CD14-positive monocyte (primary cell): ENCODE measurements around the gene MAL. TPM values are rescaled to one million over a fixed set of nuclear protein-coding genes. Genes with fewer than 3 reads are reported as not detected.

Experiments
- DNase-seq, 3 donors: peaks; one replicate each; pipeline ENCODE4 v3.0.0-alpha.2; 2011 to 2022
- H2AFZ ChIP-seq: 2 replicates; pipeline ENCODE4 v1.6.0; 2012; ENCODE audit warnings: mild to moderate bottlenecking, low read depth, low read length, inconsistent platforms; ENCODE audit not compliant: insufficient read depth, poor library complexity, severe bottlenecking
- H3K27ac ChIP-seq, 2 donors: 1 replicate in 1 of 2; 2 replicates in 1 of 2; pipeline ENCODE4 v1.5.1; 2012 to 2013; ENCODE audit warnings: low read length in 2 of 2, control low read depth in 1 of 2, inconsistent platforms in 1 of 2, low read depth in 1 of 2, mild to moderate bottlenecking in 1 of 2
- H3K27me3 ChIP-seq, 2 donors: one replicate each; pipeline versions ENCODE4 v1.6.0 to v1.6.1; 2011 to 2013; ENCODE audit warnings: low read length in 2 of 2; ENCODE audit not compliant: control insufficient read depth in 2 of 2, insufficient read depth in 2 of 2
- H3K36me3 ChIP-seq, 2 donors: replicated peaks in 1 of 2; 1 replicate in 1 of 2; 2 replicates in 1 of 2; pipeline versions ENCODE4 v1.5.1 to v1.6.1; 2012 to 2013; ENCODE audit warnings: low read length in 2 of 2, control low read depth in 1 of 2, inconsistent platforms in 1 of 2, mild to moderate bottlenecking in 1 of 2; ENCODE audit not compliant: insufficient read depth in 2 of 2, control insufficient read depth in 1 of 2
- H3K4me1 ChIP-seq, 2 donors: 1 replicate in 1 of 2; 2 replicates in 1 of 2; pipeline versions ENCODE4 v1.5.1 to v1.6.1; 2012 to 2013; ENCODE audit warnings: low read length in 2 of 2, control low read depth in 1 of 2, inconsistent platforms in 1 of 2, mild to moderate bottlenecking in 1 of 2, moderate library complexity in 1 of 2; ENCODE audit not compliant: insufficient read depth in 2 of 2, control insufficient read depth in 1 of 2
- H3K4me2 ChIP-seq: replicated peaks from 2 replicates; pipeline ENCODE3; 2012; ENCODE audit warnings: low read length, moderate library complexity, mild to moderate bottlenecking; ENCODE audit not compliant: poor library complexity, severe bottlenecking; ENCODE audit errors: extremely low read depth
- H3K4me3 ChIP-seq, 3 experiments: fragments of 200-600 bp in 1 of 3; sonication (generic) in 1 of 3; replicated peaks in 1 of 3; 1 replicate in 2 of 3; 2 replicates in 1 of 3; pipeline ENCODE4 v1.5.1; 2011 to 2013; ENCODE audit warnings: low read length in 3 of 3, mild to moderate bottlenecking in 3 of 3, control low read depth in 2 of 3, low read depth in 2 of 3, inconsistent platforms in 1 of 3, moderate library complexity in 1 of 3
- H3K79me2 ChIP-seq: 2 replicates; pipeline ENCODE4 v1.6.0; 2012; ENCODE audit warnings: mild to moderate bottlenecking, control low read depth, inconsistent platforms, low read length, moderate library complexity; ENCODE audit not compliant: insufficient read depth
- H3K9ac ChIP-seq: 2 replicates; pipeline ENCODE4 v1.6.0; 2017; ENCODE audit warnings: low read length, mild to moderate bottlenecking; ENCODE audit not compliant: insufficient read depth, poor library complexity, severe bottlenecking
- H3K9me3 ChIP-seq, 2 donors: replicated peaks in 1 of 2; 1 replicate in 1 of 2; 2 replicates in 1 of 2; pipeline versions ENCODE4 v1.5.1 to v1.6.1; 2012 to 2013; ENCODE audit warnings: low read length in 2 of 2, control low read depth in 1 of 2; ENCODE audit not compliant: control insufficient read depth in 1 of 2, insufficient read depth in 1 of 2
- H4K20me1 ChIP-seq: 2 replicates; pipeline ENCODE4 v1.6.0; 2012; ENCODE audit warnings: mild to moderate bottlenecking, low read length, control low read depth, moderate library complexity; ENCODE audit not compliant: insufficient read depth
- H3K27ac Mint-ChIP-seq, 7 donors: one replicate each; pipeline ENCODE4 v1.8.0; 2020; ENCODE audit warnings: mild to moderate bottlenecking in 7 of 7, mixed read lengths in 7 of 7, moderate library complexity in 6 of 7, inconsistent platforms in 2 of 7
- H3K27me3 Mint-ChIP-seq, 3 donors: one replicate each; pipeline ENCODE4 v1.8.0; 2021 to 2022; ENCODE audit warnings: low read depth in 3 of 3, mild to moderate bottlenecking in 3 of 3, mixed read lengths in 3 of 3, moderate library complexity in 3 of 3, inconsistent platforms in 1 of 3
- H3K36me3 Mint-ChIP-seq, 2 donors: one replicate each; pipeline ENCODE4 v1.8.0; 2020; ENCODE audit warnings: mixed read lengths in 2 of 2, inconsistent platforms in 1 of 2, mild to moderate bottlenecking in 1 of 2
- H3K4me1 Mint-ChIP-seq: one replicate; pipeline ENCODE4 v1.8.0; 2020; ENCODE audit warnings: mild to moderate bottlenecking, mixed read lengths
- H3K4me3 Mint-ChIP-seq, 2 donors: one replicate each; pipeline ENCODE4 v1.8.0; 2020; ENCODE audit warnings: mild to moderate bottlenecking in 2 of 2, mixed read lengths in 2 of 2, moderate library complexity in 1 of 2
- H3K9me3 Mint-ChIP-seq, 7 donors: one replicate each; pipeline ENCODE4 v1.8.0; 2020 to 2022; ENCODE audit warnings: mixed read lengths in 7 of 7, mild to moderate bottlenecking in 6 of 7, moderate library complexity in 6 of 7, inconsistent platforms in 2 of 7
- WGBS: methylation state at CpG from one replicate; pipeline ENCODE4 v1.1.5; 2013; ENCODE audit warnings: missing lambda C conversion rate; ENCODE audit not compliant: insufficient coverage; 5-methylcytosine and 5-hydroxymethylcytosine counted together
- intact Hi-C, 2 donors: fragments of 100-400 bp; cut with micrococcal nuclease; formaldehyde crosslinking; loops; one replicate each; pipeline versions ENCODE4 v1.15.0 to v1.15.1; 2023
- polyA plus RNA-seq, 3 donors: library from polyadenylated mRNA; depleted of rRNA in 1 of 3; unstranded in 2 of 3; stranded (reverse) in 1 of 3; fragments of 300-500 nt in 2 of 3; fragments of >200 nt in 1 of 3; fragmentation: Illumina TruSeq in 2 of 3; gene quantifications; 1 replicate in 2 of 3; 2 replicates in 1 of 3; pipeline ENCODE4 v1.2.3, GENCODE V29; 2012 to 2021
- TF ChIP-seq, protein P1 (sequence below): fragments of 200-600 bp; IDR thresholded peaks from one replicate; pipeline ENCODE4 v1.8.0; 2022; ENCODE audit warnings: antibody characterized with exemption, mild to moderate bottlenecking

Gene MAL
- polyA plus RNA-seq, 3 donors: 0.39 to 0.48 TPM; not detected in 1

DNA sequence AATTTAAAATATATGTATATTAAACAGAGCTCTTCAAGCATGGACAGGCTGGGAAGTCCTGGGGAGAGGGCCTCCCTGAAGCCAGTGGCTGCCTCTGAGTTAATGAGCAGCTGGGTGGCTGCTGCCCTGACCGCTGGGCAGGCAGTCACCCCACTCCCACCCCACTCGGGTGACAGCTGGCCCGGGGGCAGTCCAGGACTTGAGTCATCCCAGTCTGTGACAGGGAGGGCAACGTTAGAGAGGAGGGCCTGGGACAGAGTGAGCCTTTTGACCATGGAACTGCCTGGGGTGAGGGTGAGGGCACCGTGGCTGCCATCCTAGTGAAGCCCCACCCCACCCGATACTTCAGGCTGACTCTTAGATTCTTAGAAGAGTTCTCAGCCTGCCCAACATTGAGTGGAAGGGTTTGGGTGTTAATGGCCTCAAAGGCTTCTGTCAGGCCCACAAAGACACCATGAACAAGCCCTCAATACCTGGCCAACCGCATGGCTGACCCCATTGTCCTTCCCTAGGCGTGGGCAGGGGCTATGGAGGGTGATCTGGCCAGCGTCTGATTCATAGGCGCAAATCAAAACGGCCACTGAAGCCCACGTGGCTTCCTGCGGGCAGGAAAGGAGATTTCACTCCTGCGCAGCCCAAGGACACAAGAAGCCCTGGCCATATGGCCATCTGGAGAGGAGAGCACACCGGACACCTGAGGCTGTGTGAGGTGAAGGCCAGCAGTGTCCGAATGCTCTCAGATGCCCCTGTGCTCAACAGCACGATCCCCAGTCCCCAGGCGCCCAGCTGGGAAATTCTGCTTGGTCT is 48.6 kb downstream of the MAL start:
- H3K4me1 Mint-ChIP-seq: peaks cover 8% of the 10 kb centered on the region
- Histone ChIP-seq H3K9me3 (no peaks in the 10 kb centered on the region), H3K4me1 (peaks cover 6 to 9% of the 10 kb centered on the region in 2 donors), H3K27ac (no peak overlapping the region), H3K36me3 (no peaks in the 10 kb centered on the region), H3K9ac (no peak overlapping the region), H3K4me2 (no peak overlapping the region), H3K27me3 (peaks cover 0 to 10% of the 10 kb centered on the region in 2 donors), H4K20me1 (no peaks in the 10 kb centered on the region), H3K4me3 (no peak overlapping the region), H2AFZ (no peak overlapping the region), H3K79me2 (no peaks in the 10 kb centered on the region)
- WGBS: 83% methylated on average over 13 of the region's 18 CpGs
- H3K27me3 Mint-ChIP-seq: peaks cover 18 to 34% (median 29%) of the 10 kb centered on the region in 3 donors
- no peak for DNase-seq
- TF ChIP-seq, protein P1, sequence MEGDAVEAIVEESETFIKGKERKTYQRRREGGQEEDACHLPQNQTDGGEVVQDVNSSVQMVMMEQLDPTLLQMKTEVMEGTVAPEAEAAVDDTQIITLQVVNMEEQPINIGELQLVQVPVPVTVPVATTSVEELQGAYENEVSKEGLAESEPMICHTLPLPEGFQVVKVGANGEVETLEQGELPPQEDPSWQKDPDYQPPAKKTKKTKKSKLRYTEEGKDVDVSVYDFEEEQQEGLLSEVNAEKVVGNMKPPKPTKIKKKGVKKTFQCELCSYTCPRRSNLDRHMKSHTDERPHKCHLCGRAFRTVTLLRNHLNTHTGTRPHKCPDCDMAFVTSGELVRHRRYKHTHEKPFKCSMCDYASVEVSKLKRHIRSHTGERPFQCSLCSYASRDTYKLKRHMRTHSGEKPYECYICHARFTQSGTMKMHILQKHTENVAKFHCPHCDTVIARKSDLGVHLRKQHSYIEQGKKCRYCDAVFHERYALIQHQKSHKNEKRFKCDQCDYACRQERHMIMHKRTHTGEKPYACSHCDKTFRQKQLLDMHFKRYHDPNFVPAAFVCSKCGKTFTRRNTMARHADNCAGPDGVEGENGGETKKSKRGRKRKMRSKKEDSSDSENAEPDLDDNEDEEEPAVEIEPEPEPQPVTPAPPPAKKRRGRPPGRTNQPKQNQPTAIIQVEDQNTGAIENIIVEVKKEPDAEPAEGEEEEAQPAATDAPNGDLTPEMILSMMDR: no peak
- intact Hi-C loops: no loop called here
- no peaks in the 10 kb centered on the region for H3K9me3 Mint-ChIP-seq
- H3K36me3 Mint-ChIP-seq: no peaks in the 10 kb centered on the region
- no peak overlapping the region for H3K27ac Mint-ChIP-seq
- no peak overlapping the region for H3K4me3 Mint-ChIP-seq

DNA sequence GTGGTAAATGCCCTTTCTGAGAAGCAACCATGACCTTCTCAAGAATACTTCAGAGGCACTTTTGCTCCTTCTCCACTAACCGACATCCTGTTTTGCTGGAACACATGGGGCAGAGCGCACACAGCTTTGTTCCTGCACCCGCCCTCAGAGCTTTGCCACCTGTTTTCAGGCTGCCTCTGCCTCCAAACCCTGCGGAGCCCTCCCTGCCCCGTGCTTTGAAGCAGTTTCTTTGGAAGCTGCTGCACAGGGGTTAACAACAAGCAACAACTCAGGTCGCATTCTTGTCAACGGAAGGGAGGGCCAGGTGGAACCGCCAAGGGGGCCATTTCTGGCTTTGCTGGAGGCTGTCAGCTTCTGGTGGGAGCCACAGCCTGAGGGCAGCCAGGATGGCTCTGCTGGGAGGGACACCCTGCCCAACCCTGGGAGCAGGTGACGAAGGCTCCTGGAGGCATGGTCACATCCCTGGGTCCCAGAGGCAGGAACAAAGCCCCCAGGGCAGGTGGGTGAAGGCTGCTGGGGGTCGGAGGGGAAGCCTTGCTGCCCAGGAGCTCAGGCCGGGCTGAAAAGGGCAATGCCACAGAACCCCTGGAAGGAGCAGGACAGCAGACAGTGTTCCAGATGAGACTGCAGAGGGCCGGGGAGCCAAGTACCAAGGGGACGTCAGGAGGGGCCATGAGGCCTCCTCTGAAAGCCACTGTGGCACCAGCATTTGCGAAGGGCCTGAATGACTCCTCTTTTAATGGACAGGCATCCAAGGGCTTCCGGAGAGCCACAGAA is 49.3 kb downstream of the MAL start:
- no peak overlapping the region for H3K4me3 Mint-ChIP-seq
- no peak overlapping the region for H3K27ac ChIP-seq
- intact Hi-C loops: no loop called here

More for the DNA sequence above, 49.3 kb downstream of the MAL start:
- H3K27me3 Mint-ChIP-seq: peaks cover 18 to 37% (median 31%) of the 10 kb centered on the region in 3 donors
- H3K36me3 Mint-ChIP-seq: no peaks in the 10 kb centered on the region
- H3K27ac Mint-ChIP-seq: no peak overlapping the region
- Histone ChIP-seq H3K79me2 (no peaks in the 10 kb centered on the region), H2AFZ (no peak overlapping the region), H3K4me3 (no peak overlapping the region), H3K9ac (no peak overlapping the region), H3K4me2 (no peak overlapping the region), H3K36me3 (no peaks in the 10 kb centered on the region), H3K27me3 (peaks cover 0 to 10% of the 10 kb centered on the region in 2 donors), H4K20me1 (no peaks in the 10 kb centered on the region), H3K9me3 (no peaks in the 10 kb centered on the region), H3K4me1 (peaks cover 6 to 9% of the 10 kb centered on the region in 2 donors)
- WGBS: 51% methylated on average over 15 of the region's 15 CpGs
- no peak for DNase-seq
- no peaks in the 10 kb centered on the region for H3K9me3 Mint-ChIP-seq
- TF ChIP-seq, protein P1: no peak
- peaks cover 8% of the 10 kb centered on the region for H3K4me1 Mint-ChIP-seq
